Subcutaneous adipose tissue (tissue), 4 donors: ENCODE data around the gene NAE1. TPM values are rescaled to one million over a fixed set of nuclear protein-coding genes. Genes with fewer than 3 reads are reported as not detected.

Experiments used
- total RNA-seq, 4 donors: library from RNA; depleted of rRNA; stranded (reverse); fragments of >200 nt; gene quantifications; one replicate each; pipeline ENCODE4 v1.1.0, GENCODE V29; 2016
- TF ChIP-seq, protein P1 (sequence below): fragments of 450-650 bp; IDR thresholded peaks from one replicate; pipeline ENCODE4 v1.5.1; 2016; ENCODE audit warnings: low read depth, mild to moderate bottlenecking, control low read depth, antibody characterized with exemption, moderate library complexity

The NAE1 gene
- total RNA-seq, 4 donors from 2014 or later: 38.2 to 56.4 (median 46.4) TPM

DNA sequence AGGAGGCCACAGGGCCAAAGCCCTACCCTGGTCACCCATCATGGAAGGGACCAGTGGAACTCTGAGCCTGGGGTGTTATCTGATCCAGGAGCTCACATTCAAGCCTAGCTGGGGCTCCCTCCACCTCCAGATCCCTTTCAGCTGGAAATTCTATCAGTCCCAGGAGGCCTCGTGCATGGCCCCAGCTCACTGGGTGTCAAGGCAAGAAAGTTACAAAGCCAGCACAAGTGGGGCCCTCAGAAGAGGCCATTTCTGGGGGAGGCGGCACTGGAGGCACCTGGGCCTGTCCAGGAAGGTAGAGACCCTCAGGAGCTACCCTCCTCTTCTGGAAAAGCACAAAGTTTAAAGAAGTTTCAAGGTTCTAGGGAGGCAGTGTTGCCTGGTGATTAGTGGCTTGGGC is 18.2 kb upstream of the NAE1 start:
- TF ChIP-seq, protein P1, sequence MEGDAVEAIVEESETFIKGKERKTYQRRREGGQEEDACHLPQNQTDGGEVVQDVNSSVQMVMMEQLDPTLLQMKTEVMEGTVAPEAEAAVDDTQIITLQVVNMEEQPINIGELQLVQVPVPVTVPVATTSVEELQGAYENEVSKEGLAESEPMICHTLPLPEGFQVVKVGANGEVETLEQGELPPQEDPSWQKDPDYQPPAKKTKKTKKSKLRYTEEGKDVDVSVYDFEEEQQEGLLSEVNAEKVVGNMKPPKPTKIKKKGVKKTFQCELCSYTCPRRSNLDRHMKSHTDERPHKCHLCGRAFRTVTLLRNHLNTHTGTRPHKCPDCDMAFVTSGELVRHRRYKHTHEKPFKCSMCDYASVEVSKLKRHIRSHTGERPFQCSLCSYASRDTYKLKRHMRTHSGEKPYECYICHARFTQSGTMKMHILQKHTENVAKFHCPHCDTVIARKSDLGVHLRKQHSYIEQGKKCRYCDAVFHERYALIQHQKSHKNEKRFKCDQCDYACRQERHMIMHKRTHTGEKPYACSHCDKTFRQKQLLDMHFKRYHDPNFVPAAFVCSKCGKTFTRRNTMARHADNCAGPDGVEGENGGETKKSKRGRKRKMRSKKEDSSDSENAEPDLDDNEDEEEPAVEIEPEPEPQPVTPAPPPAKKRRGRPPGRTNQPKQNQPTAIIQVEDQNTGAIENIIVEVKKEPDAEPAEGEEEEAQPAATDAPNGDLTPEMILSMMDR: no peak

DNA sequence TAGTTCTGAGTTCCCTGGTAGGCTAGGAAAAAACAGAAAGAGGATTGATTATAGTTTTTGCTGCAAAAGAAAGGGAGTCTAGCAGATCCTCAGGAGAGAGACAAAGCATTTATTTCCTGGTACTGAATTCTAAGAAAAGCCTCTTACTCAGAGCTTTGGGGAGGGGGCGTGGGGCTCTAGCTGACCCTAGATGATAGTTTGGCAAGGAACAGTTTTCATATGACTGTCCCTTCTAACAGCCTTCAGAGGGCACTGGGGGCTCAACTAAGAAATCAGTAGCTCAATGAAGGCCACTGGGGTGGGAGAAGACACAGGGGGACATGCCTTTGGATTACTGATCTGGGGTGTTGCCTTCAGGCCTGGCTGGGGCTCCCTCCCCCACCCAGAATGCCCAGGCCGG is 17.4 kb upstream of the NAE1 start:
- TF ChIP-seq, protein P1: no peak

DNA sequence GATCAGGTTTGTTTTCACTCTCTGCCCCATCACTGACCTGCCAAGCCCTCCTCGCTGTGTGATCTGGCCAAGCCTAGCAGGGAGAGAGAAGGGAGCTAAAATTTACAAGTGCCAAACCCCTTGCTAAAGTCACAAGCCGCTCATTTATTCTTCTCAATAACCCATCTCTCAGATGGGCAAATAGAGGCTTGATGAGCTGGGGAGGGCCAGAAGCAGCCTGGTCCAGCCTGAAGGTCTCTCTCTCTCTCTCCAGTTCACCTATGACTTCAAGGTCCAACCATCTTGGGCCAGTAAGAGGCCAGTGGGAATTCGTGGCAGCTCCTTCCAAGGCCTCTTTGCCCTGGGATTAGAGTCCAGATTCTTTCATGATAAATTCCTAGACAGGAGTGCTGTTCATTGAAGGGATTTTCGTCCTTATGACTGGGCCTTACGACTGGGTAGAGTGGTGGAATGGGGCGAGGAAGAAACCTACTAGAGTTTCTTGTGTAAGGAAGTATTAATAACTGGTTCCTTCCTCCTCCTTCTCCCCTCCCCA is 16.8 kb upstream of the NAE1 start:
- TF ChIP-seq, protein P1: no peak

DNA sequence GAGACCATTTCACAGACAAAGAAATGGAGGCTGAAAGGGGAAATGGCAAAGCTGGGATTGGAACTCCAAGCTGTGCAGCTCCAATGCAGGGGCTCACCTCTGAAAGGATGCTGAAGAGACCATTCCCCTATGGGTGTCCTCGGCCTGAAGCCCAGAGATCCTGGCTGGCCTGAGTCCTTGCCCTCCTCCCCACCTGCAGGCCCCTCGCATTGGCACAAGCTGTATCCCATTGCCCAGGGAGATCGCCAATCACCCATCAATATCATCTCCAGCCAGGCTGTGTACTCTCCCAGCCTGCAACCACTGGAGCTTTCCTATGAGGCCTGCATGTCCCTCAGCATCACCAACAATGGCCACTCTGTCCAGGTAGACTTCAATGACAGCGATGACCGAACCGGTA is 16.1 kb upstream of the NAE1 start:
- TF ChIP-seq, protein P1: no peak

DNA sequence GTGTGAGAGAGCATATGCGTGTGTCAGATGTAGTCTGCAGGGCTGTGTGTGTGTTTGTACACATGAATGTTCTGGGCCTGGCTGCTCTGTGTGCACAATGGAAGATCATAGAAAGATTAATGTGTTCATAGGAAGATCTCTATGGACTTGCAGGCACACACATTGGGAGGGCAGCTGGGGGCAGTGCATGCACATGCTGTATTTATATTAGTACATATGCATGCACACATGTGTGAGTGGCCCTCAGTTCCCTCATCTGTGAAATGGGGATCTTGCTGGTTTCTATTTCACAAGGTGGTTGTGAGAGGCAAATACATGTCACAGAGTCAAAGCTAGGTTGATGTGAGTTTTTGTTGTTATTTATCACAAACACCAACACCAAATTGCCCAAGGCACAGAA is 15.5 kb upstream of the NAE1 start:
- TF ChIP-seq, protein P1: no peak

DNA sequence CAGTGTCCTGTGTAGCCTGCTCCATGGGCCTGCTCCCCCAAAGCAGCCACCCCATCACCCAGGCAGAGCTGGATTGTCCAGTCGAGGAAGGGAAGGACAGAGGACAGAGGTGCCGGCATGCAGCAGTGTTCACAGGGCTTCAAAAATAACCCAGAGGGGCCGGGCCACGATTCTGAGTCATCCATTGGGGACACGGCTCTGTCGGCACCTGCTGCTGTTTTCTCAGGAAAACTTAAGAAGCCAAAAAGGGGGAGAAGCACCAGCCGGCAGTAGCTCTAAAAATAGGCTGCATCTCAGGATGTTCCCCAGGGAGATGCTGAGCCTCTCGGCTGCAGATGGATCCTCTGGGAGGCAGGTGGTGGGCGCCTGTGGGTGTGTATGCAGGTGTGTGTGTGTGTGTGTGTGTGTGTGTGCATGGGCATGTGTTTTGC is 15.0 kb upstream of the NAE1 start:
- TF ChIP-seq, protein P1: no peak

DNA sequence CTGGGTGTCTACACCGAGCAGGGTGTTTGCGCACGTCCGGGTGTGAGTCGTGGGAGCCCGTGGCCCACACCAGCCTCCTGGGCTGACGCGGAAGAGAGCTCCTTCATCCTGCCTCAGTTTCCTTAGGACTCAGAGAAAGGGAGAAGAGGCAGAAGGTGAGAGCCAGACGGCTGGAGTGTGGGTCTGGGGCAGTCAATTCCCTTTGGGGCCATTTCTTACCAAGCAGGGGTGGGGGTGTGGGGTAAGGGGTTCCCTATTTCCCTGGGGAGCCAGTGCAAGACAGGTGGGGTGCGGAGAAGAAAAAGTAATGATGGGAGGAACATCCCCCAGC is 14.3 kb upstream of the NAE1 start:
- TF ChIP-seq, protein P1: no peak
